ENCODE results near the gene LRP1B.

GRCh38 chr2:141497272-141497671 lies 633.5 kb downstream of the LRP1B start:
- TF ChIP-seq ZFP3 (CRISPR knock-in tag; IDR thresholded peaks at IDR 0.05) (no peak), GLIS3 (CRISPR knock-in tag; IDR thresholded peaks at IDR 0.05) (no peak), CSDC2 (CRISPR knock-in tag; IDR thresholded peaks at IDR 0.05) (no peak), POU6F1 (CRISPR knock-in tag; IDR thresholded peaks at IDR 0.05; ENCODE audit: borderline replicate concordance, low read depth) (no peak), CREB5 (CRISPR knock-in tag; IDR thresholded peaks at IDR 0.05; ENCODE audit: low read depth) (no peak), PPARA (CRISPR knock-in tag; IDR thresholded peaks at IDR 0.05; ENCODE audit: borderline replicate concordance) (no peak), BACH2 (CRISPR knock-in tag; IDR thresholded peaks at IDR 0.05; ENCODE audit: borderline replicate concordance) (no peak), SNAI2 (CRISPR knock-in tag; IDR thresholded peaks at IDR 0.05) (no peak), OSR1 (CRISPR knock-in tag; IDR thresholded peaks at IDR 0.05) (no peak), ZC3H10 (CRISPR knock-in tag; IDR thresholded peaks at IDR 0.05) (no peak), PATZ1 (CRISPR knock-in tag; IDR thresholded peaks at IDR 0.05; ENCODE audit: borderline replicate concordance) (no peak)

All from SK-N-SH treated with all-trans-retinoic acid at 6 μM for 48 hours (cell line).